Inferior parietal cortex (tissue), 1 donor: Measurements from ENCODE around the gene NAT8L.

Experiments used
- DNase-seq: peaks from one replicate; pipeline ENCODE4 v3.0.0-alpha.2; 2016; ENCODE audit errors: extremely low spot score

NAT8L gene

DNA sequence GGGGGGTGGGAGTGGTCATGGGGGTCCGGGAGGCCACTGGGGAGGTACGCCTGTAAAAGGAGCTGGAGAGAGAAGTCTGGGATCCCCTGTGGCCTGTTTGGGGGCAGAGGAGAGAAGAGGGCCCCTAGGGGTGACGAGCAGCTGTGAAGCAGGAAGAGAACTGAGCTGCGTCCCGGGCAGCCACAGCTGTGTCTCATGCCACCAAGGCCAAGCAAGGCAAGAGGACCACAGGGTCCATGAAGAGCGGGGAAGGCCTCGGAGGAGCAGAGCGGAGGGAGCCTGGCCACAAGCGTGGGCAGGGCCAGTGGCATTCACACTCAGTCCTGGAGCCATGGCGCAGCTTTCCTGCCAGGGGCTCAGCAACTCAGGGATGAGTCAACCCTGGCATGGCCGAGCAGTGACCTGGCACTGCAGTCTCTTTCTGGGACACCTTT, 13.6 kb upstream of the NAT8L start:
- no peak for DNase-seq

DNA sequence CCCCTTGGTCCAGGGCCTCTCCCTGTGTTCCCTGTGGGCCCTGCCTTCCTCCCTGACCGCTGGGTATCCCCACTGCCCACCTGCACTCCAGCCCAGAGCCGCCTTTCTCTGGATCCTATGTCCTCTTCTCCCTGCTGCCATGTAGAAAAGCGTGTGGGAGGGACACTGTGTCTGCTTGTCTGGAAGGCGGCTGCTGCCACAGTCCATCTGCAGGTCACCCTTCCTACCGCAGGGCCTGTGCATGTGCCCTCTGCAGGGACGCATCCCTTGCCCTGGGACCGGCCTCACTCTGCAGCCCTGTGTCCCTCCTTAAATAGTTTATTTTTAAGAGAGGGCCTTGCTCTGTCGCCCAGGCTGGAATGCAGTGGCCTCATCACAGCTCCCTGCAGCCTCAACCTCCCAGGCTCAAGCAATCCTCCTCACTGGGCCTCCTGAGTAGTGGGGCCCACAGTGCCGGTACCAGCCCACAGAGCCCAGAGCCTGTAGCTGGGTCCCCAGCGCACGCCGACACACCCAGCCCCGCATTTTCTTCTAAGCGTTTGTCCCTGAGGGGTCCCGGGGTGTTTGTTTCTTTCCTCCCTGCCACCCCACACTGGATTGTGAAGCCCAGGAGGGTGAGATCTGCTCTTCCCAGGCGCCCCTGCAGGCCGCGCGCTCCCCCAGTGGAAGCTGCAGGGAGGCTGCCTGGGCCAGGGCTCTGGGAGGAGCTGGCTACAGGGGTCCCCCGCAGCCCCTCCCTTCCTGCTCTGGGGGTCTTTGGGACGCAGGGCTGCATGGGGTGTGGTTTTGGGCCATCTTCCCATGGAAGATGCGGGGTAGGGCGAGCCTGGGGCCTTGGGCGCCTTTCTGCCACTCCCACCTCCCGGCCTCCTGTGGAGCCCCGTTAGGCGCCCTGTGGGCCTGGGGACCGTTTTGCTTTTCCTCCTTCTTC, 12.8 kb upstream of the NAT8L start:
- no peak for DNase-seq

DNA sequence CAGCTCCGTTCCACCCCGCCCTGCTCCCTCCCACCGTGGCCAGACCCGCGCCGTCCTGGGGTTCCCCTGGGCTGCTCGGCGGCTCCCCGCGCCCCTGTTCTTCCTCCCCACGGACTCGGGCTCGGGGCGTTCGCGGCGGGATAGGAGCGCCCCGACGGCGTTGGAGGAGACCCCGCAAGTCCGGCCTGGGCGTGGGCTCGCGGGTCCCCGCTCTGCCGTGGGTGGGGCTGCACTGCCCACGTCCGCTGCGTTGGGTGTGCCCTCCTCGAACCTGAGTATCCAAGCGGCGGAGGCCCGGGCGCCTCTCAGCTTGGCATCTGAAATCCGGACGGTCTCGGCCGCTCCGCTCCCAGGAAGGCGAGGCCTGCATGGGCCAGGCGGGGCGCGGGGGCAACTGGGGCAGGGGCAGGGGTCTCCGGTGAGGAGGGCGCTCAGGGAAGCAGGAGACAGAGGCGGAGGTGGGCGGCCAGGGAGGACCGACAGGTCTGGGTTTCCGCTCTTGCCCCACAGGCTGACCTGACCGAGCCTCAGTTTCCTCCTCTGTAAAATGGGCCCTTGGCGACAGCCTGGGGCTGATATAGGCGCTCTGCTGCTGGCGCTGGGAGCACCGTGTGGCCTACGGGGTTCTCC, 12.0 kb upstream of the NAT8L start:
- DNase-seq: no peak

- DNase-seq: no peak
Measured at GRCh38 chr4:2047781-2048581, 11.1 kb upstream of the NAT8L start.

DNA sequence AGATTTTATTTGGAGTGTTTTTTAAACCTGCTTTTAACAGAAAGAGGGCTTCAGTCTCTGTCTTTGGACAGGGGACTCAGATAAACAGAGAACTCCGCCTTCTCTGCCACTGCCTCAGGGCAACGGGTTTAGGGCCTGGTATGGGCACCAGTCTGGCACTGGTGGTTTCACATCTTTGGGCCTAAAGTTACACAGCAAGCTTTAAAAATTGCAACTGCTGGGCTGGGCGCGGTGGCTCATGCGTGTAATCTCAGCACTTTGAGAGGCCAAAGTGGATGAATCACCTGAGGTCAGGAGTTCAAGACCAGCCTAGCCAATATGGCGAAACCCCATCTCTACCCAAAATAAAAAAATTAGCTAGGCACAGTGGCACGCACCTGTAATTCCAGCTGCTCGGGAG, 10.3 kb upstream of the NAT8L start:
- no peak for DNase-seq

GRCh38 chr4:2049381-2049780, 9.7 kb upstream of the NAT8L start:
- no peak for DNase-seq

DNA sequence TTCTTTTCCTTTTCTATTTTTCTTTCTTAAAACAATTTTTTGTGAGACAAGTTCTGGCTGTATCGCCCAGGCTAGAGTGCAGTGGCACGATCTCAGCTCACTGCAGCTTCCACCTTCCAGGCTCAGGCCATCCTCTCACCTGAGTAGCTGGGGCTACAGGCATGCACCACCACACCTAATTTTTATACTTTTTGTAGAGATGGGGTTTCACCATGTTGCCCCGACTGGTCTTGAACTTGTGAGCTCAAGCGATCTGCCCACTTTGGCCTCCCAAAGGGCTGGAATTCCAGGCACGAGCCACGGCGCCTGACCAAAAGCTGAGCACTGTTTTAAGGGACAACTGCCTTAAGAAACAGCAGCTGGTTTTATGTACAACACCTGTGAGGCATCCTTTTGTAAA, 9.3 kb upstream of the NAT8L start:
- DNase-seq: no peak

DNA sequence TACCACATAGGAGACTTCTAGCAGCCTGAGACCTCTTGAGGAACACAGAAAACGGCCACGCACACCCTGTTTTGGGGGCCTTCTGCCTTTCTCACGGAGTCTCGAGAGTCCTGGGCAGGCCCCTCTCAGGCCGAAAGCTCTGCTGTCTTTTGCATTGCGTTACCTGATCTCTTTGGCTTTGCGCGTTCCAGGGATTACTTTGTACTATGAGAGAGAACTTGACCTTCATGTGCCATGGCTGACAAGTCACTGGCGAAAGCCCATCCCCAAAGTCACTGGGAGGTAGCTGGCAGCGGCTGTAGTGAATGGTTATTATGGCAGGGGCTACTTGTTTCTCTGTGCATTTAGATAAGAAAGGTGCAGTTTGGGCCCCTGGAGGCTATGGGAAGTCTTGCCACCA, 8.0 kb upstream of the NAT8L start:
- no peak for DNase-seq

DNA sequence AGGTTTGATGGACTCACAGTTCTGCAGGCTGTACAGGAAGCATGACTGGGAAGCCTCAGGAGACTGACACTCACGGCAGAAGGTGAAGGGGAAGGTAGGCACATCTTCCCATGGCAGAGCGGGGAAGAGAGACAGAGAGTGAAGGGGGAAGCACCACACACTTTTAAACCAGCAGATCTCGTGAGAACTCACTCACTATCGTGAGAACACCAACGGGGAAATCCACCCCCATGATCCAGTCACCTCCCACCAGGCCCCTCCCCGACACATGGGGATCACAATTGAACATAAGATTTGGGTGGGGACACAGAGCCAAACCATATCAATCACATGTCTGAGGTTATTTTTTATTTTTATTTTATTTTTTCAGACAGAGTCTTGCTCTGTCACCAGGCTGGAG, 4.9 kb upstream of the NAT8L start:
- DNase-seq: no peak

DNA sequence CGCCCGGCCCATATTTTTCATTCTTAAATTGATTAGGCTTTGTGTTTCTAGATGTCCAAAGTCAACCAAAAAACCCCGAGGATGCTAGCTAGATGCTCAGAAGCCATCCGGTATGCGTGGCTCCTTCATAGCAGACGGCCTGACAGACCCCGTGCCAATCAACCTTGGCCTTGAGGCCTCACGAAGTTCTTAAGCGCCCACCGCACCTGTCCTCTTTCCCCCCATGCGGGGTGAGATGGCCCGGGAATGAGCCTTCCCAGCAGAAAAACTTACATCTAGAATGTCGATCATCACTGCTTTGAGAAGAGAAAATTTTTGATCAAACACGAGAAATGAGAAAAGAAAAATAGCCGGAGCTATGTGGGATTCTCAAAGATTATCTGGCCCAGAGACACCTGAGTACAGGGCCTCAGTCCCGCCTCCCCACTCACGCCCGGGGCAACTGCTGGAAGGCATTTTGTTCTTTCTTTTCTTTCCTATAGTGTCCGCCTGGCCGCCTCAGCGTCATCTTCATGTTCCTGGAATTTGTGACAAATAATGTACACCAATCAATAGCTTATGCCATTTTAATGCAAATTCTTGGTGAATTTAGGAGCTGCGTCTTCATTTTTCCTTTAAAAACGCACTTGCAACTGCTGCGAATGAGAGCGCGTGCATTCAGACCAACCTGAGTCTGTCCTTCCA, 1.6 kb upstream of the NAT8L start:
- DNase-seq: no peak

DNA sequence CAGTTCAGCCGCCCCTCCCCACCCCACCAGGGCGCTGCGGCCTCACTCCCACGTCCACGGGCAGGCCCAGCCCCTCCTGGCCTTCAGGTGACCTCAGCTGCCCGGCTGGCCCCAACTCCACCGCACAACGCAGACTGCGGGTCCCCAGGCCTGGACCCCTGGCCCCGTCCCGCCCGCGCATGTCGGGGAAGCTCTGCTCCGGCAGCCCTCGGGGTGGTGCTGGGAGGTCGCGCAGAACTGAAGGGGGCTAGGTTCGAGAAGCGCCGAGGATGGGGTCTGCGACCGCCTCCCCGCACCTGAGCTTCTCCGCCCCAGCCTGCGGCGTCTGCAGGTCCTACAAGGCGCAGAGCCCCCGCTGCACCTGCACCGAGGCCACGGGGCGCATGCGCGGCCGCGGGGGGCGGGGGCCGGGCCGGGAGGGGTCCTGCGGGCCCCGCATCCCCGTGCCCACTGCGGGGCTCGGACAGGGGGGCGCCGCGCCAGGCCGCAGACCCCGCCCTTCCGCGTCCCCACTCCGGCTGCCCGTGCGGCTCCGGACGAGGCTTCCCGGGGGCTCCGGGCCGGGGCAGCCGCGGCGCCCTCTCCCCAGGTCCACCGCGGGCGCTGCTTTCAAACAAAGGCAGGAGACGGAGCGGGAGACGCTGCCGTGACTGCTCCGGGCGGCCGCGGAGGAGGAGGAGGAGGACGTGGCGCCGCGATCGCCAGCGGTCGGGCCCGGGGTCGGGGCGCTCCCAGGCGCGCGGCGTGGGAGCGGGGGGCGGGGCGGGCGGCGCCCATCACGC, 672 bp upstream of the NAT8L start:
- DNase-seq: no peak

DNA sequence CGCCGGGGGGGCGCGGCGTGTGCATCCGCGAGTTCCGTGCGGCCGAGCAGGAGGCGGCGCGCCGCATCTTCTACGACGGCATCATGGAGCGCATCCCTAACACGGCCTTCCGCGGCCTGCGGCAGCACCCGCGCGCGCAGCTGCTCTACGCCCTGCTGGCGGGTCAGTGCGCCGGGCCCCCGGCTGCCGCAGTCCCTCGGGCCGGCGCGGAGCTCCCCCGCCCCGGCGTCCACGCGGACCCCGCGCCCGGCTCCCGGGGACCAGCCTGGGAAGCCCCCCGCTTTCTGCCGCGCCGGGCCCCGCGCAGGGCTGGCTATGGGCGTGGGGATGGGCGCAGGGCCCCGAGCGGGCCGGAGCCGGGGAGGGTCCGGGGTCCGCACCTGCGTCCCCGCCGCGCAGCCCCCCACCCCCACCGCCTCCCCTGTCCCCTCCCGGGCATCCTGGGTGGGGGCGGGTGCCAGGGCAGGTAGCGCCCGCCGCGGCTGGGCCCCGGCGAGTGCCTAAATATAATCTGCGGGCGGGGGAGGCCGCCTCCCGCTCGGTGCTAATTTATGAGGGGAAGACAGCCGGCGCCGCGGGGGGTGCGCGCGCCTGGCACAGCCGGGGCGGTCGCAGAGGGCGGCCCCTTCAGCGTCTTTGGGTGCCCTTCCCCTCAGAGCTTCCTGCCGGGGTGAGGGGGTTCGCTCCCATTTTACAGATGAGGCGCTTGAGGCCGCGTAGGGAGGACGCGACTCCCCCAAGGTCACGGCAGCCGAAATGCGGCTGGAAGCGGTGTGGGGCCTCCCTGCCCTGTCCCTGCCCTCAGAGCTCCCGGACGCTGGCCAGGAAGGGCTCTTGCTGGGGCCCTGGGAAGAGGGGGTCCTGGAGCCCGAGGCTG, 837 bp downstream of the NAT8L start:
- DNase-seq: no peak

DNA sequence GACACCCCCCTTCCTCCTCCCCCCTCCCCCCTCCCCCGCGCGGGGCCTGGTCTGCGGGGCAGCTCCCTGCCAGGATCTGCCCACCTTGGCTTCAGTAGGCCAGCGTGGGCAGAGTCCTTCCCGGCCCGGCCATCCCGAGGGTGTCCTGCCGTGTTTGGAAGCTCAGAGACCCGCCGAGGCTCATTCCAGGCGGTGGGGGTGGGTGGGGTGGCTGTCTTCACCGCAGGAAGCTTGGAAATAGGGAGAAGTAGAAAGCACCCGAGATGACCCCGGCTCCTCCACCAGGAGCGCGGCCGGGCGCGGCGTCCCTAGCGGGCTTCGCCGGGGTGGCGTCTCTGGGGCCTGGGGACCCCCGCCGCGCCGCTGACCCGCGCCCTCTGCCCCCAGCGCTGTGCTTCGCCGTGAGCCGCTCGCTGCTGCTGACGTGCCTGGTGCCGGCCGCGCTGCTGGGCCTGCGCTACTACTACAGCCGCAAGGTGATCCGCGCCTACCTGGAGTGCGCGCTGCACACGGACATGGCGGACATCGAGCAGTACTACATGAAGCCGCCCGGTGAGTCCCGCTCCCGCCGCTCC, 1.6 kb downstream of the NAT8L start:
- no peak for DNase-seq

DNA sequence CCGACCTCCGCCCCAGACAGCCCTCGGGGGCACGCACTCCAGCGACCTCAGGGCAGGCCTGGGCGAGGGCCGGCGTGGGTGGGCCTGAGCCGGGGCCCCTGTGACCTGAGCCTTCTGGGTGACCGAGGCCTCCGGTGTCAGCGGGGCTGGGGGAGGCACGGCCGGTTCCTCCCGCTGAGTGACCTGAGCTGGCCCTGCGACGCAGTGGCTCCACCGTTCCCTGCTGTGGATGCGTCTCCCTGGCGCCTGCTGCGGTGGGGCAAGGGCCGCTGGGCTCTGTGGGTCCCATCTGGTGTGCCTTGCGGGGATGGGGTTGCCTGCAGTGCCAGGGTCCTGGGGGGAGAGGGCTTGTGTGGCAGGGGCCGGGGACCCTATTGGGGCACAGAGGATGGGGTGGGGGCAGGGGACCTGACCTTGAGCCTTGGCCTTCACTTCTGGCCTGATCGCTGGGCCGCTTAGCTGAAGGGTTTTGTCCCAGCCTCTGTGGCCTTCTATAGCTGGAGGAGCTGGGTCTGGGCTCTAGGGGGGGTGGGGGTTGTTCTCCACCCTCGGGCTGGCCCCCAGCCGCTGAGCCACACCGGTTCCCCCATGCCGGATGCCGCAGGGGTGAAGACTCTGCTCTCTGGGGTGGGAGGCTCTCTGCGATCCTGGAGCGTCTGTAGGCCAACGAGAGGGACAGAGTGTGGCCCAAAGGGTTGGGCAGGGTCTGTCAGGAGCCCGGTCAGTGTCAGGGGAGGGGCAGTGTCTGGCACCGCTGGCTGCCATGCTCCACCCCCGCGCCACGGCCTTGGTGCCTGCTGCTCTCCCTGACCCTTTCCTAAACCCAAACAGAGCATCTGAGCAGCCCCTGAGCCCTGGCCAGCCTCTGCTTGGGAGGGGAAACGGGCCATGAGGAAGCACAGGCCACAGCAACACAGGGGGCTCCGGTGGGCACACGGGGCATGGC, 2.3 kb downstream of the NAT8L start:
- no peak for DNase-seq

GRCh38 chr4:2062168-2062807, 3.2 kb downstream of the NAT8L start:
- DNase-seq: no peak

DNA sequence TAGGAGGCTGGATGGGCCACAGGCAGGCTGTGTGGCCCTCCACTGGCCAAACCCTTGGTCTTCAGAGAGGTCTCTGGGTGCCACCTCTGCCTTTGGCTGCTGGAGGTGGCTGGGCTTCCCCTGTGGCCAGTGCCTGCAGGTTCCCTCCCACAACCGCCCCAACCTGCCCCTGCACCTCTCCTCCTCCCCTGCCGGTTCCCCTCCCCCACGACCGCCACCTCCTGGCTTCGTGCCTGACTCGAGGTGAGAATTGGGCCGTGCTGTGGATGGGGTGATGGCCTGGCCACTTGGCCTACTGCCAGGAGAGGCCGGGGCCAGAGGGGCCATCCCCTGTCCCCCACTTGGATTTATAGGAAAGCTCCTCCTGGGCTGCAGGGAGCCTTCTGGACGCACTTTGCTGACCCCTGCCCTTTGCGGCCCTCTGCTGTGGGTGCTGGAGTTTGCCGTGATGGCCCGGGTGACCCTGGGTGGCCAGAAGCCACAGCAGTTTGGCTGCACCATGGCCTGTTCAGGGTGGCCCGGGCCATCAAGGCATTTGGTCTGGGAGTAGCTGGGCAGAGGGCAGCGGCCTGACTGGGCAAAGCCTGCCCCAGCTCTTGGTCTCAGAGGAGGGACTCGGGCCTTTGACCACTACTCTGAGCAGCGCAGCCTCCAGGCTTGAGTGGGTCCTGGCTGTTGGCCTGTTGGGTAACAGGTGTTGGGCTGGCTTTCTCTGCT, 3.8 kb downstream of the NAT8L start:
- no peak for DNase-seq

GRCh38 chr4:2063557-2064275, 4.6 kb downstream of the NAT8L start:
- DNase-seq: no peak
